ENCODE data around the gene MCU. TPM values are rescaled to one million over a fixed set of nuclear protein-coding genes. Genes with fewer than 3 reads are reported as not detected.
"Not testable (repeated sequence)": the region's sequence is repeated elsewhere in the genome, so short reads cannot be mapped to it uniquely, and the experiment has no call there.

MCU gene
- total and polyA plus RNA-seq, 7 experiments from 2014 or later: 4.8 to 14.3 (median 10.7) TPM

GRCh38 chr10:72685264-72685921, 6.5 kb upstream of the MCU start:
- Histone ChIP-seq H3K9me3 (ENCODE audit: control insufficient read depth in 2 of 3, low read length in 3 of 3) (no peaks in the 10 kb centered on the region), H3K36me3 (ENCODE audit: control insufficient read depth in 2 of 3, insufficient read depth in 3 of 3, low read length in 3 of 3) (no peaks in the 10 kb centered on the region), H3K27me3 (ENCODE audit: control insufficient read depth in 2 of 2, insufficient read depth in 2 of 2, low read length in 2 of 2) (no peaks in the 10 kb centered on the region), H3K27ac (ENCODE audit: low read depth, low read length) (no peak overlapping the region), H3K4me1 (ENCODE audit: control insufficient read depth in 2 of 2, insufficient read depth in 2 of 2, low read length in 2 of 2) (no peaks in the 10 kb centered on the region), H3K4me3 (ENCODE audit: low read length) (no peak overlapping the region)
- no peak overlapping the region for H3K27ac Mint-ChIP-seq
- H3K4me1 Mint-ChIP-seq: peaks cover 0 to 3% (median 0%) of the 10 kb centered on the region in 7 donors
- POLR2A ChIA-PET: no interaction called here
- ATAC-seq: no peak
- H3K4me3 Mint-ChIP-seq: no peak overlapping the region
- no peak for DNase-seq
- CTCF ChIA-PET: interaction anchor here (0.6 kb wide), 1 partner anchor 116 kb away, joined by 3 read pairs; no protein-coding TSS in a partner anchor
- intact Hi-C loops (cut with micrococcal nuclease): no loop called here
- peaks cover 0 to 16% (median 0%) of the 10 kb centered on the region in 5 donors for H3K27me3 Mint-ChIP-seq
- H3K9me3 Mint-ChIP-seq: no peaks in the 10 kb centered on the region
- H3K36me3 Mint-ChIP-seq: peaks cover 0 to 4% (median 0%) of the 10 kb centered on the region in 5 donors

GRCh38 chr10:72686430-72686829, 5.5 kb upstream of the MCU start:
- H3K36me3 Mint-ChIP-seq; H3K4me1 Mint-ChIP-seq; POLR2A ChIA-PET; ATAC-seq; H3K27ac ChIP-seq (ENCODE audit: low read depth, low read length); intact Hi-C loops (cut with micrococcal nuclease); H3K4me3 Mint-ChIP-seq; H3K4me3 ChIP-seq (ENCODE audit: low read length); H3K36me3 ChIP-seq (ENCODE audit: control insufficient read depth in 2 of 3, insufficient read depth in 3 of 3, low read length in 3 of 3); CTCF ChIA-PET; H3K4me1 ChIP-seq (ENCODE audit: control insufficient read depth in 2 of 2, insufficient read depth in 2 of 2, low read length in 2 of 2); H3K9me3 Mint-ChIP-seq; H3K9me3 ChIP-seq (ENCODE audit: control insufficient read depth in 2 of 3, low read length in 3 of 3); H3K27me3 ChIP-seq (ENCODE audit: control insufficient read depth in 2 of 2, insufficient read depth in 2 of 2, low read length in 2 of 2); H3K27ac Mint-ChIP-seq; DNase-seq: not testable (repeated sequence)
- H3K27me3 Mint-ChIP-seq: peaks cover 0 to 16% (median 0%) of the 10 kb centered on the region in 5 donors

DNA sequence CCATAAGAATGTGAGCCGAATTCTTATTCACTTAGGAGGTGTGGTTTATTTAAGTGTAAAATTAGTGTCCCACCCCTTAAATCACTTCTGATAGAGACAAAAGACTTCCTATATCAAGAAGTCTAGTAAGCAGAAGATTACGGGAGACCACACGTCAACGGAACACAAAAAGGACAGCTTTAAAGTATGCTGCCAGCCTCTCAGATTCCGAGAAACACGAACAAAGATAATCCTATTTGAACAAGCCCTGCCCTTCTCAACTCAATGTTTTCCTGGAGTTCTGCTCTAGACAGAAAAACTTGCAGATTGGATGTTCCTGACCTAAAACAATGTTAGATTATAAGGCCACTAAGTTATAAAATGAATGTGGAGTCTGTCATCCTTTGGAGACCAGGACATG, 4.9 kb upstream of the MCU start:
- Histone ChIP-seq H3K36me3 (ENCODE audit: control insufficient read depth in 2 of 3, insufficient read depth in 3 of 3, low read length in 3 of 3) (no peaks in the 10 kb centered on the region), H3K27ac (ENCODE audit: low read depth, low read length) (no peak overlapping the region), H3K27me3 (ENCODE audit: control insufficient read depth in 2 of 2, insufficient read depth in 2 of 2, low read length in 2 of 2) (no peaks in the 10 kb centered on the region), H3K9me3 (ENCODE audit: control insufficient read depth in 2 of 3, low read length in 3 of 3) (no peaks in the 10 kb centered on the region), H3K4me1 (ENCODE audit: control insufficient read depth in 2 of 2, insufficient read depth in 2 of 2, low read length in 2 of 2) (peaks cover 0 to 3% of the 10 kb centered on the region in 2 donors), H3K4me3 (ENCODE audit: low read length) (no peak overlapping the region)
- H3K9me3 Mint-ChIP-seq: no peaks in the 10 kb centered on the region
- H3K4me1 Mint-ChIP-seq: peaks cover 0 to 10% (median 6%) of the 10 kb centered on the region in 7 donors
- peaks cover 0 to 16% (median 0%) of the 10 kb centered on the region in 5 donors for H3K27me3 Mint-ChIP-seq
- ATAC-seq (no peak), DNase-seq (no peak)
- intact Hi-C loops (cut with micrococcal nuclease): no loop called here
- H3K4me3 Mint-ChIP-seq: no peak overlapping the region
- ChIA-PET CTCF (no interaction called here), POLR2A (no interaction called here)
- no peak overlapping the region for H3K27ac Mint-ChIP-seq
- H3K36me3 Mint-ChIP-seq: peaks cover 0 to 4% (median 0%) of the 10 kb centered on the region in 5 donors

GRCh38 chr10:72688208-72688651, 3.7 kb upstream of the MCU start:
- CTCF ChIA-PET: interaction anchor here (0.7 kb wide), 1 partner anchor 46 kb away, joined by 4 read pairs; no protein-coding TSS in a partner anchor
- POLR2A ChIA-PET: no interaction called here
- Mint-ChIP-seq H3K27me3 (peaks cover 0 to 16% (median 0%) of the 10 kb centered on the region in 5 donors), H3K9me3 (no peaks in the 10 kb centered on the region), H3K27ac (no peak overlapping the region), H3K4me1 (peaks cover 8 to 15% (median 11%) of the 10 kb centered on the region in 7 donors), H3K36me3 (peaks cover 0 to 4% (median 0%) of the 10 kb centered on the region in 5 donors), H3K4me3 (no peak overlapping the region)
- Histone ChIP-seq H3K9me3 (ENCODE audit: control insufficient read depth in 2 of 3, low read length in 3 of 3) (no peaks in the 10 kb centered on the region), H3K27ac (ENCODE audit: low read depth, low read length) (no peak overlapping the region), H3K4me1 (ENCODE audit: control insufficient read depth in 2 of 2, insufficient read depth in 2 of 2, low read length in 2 of 2) (peaks cover 3 to 9% of the 10 kb centered on the region in 2 donors), H3K36me3 (ENCODE audit: control insufficient read depth in 2 of 3, insufficient read depth in 3 of 3, low read length in 3 of 3) (peaks cover 0 to 3% (median 0%) of the 10 kb centered on the region in 3 experiments), H3K4me3 (ENCODE audit: low read length) (no peak overlapping the region), H3K27me3 (ENCODE audit: control insufficient read depth in 2 of 2, insufficient read depth in 2 of 2, low read length in 2 of 2) (no peaks in the 10 kb centered on the region)
- DNase-seq (no peak), ATAC-seq (no peak)
- intact Hi-C loops (cut with micrococcal nuclease): no loop called here

GRCh38 chr10:72689660-72690059, 2.3 kb upstream of the MCU start:
- ChIA-PET CTCF (no interaction called here), POLR2A (no interaction called here)
- H3K4me1 ChIP-seq (ENCODE audit: control insufficient read depth in 2 of 2, insufficient read depth in 2 of 2, low read length in 2 of 2): peaks cover 11 to 12% of the 10 kb centered on the region in 2 donors
- no peaks in the 10 kb centered on the region for H3K9me3 ChIP-seq (ENCODE audit: control insufficient read depth in 2 of 3, low read length in 3 of 3)
- H3K4me3 ChIP-seq (ENCODE audit: low read length): no peak overlapping the region
- H3K27ac ChIP-seq (ENCODE audit: low read depth, low read length): no peak overlapping the region
- peak overlapping the region in 1 of 9 donors; percentile 20 for H3K27ac Mint-ChIP-seq
- H3K36me3 Mint-ChIP-seq: peaks cover 0 to 4% (median 0%) of the 10 kb centered on the region in 5 donors
- intact Hi-C loops (cut with micrococcal nuclease): loop anchor here (5.0 kb wide), 3 partner anchors 127 to 558 kb away; partner anchors contain the start of genes DDIT4 (in 1 of the 2) and DNAJC9 (in 1 of the 2)
- no peak for ATAC-seq
- peaks cover 9 to 28% (median 25%) of the 10 kb centered on the region in 7 donors for H3K4me1 Mint-ChIP-seq
- H3K27me3 Mint-ChIP-seq: peaks cover 0 to 11% (median 0%) of the 10 kb centered on the region in 5 donors
- H3K4me3 Mint-ChIP-seq: no peak overlapping the region
- no peak for DNase-seq
- no peaks in the 10 kb centered on the region for H3K27me3 ChIP-seq (ENCODE audit: control insufficient read depth in 2 of 2, insufficient read depth in 2 of 2, low read length in 2 of 2)
- peaks cover 0 to 3% (median 0%) of the 10 kb centered on the region in 3 experiments for H3K36me3 ChIP-seq (ENCODE audit: control insufficient read depth in 2 of 3, insufficient read depth in 3 of 3, low read length in 3 of 3)
- no peaks in the 10 kb centered on the region for H3K9me3 Mint-ChIP-seq

DNA sequence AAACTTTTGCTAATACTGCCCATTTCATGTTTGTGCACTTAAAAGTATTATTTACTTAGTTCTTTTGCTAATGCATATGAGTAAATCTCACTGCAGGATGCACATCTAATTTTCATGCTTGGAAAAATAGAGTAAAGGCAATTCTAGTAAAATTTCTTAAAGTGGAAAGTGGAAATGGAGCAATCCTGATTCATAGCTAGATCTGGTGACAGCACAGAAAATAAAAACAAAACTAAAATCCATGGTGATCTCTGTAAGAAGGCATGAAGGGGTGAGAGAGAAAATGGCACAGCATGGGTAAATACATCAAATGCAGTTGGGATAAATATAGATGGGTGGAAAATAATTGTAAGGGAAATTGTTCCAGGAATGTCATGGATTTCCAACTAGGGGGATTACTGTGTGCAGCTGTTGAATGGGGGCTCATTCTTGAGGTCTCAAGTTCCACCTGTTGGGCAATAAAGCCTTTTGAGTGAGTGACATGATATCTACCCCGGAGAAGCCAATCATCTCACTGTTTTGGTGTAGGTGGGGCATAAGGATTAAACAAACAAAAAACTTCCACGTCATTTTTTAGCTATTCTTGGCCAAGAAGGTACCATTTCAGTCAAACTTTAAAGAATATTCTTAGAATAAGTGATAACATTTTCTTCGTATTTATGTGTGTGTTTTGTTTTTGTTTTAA, 1.7 kb upstream of the MCU start:
- Mint-ChIP-seq H3K9me3 (no peaks in the 10 kb centered on the region), H3K27ac (peak overlapping the region in 1 of 9 donors; percentile 20), H3K4me1 (peaks cover 9 to 34% (median 30%) of the 10 kb centered on the region in 7 donors), H3K27me3 (peaks cover 0 to 11% (median 0%) of the 10 kb centered on the region in 5 donors), H3K4me3 (peak overlapping the region in 8 of 10 donors; percentile 2 to 22 (median 10)), H3K36me3 (peaks cover 0 to 4% (median 0%) of the 10 kb centered on the region in 5 donors)
- peaks cover 0 to 3% (median 0%) of the 10 kb centered on the region in 3 experiments for H3K36me3 ChIP-seq (ENCODE audit: control insufficient read depth in 2 of 3, insufficient read depth in 3 of 3, low read length in 3 of 3)
- no peak overlapping the region for H3K4me3 ChIP-seq (ENCODE audit: low read length)
- no peaks in the 10 kb centered on the region for H3K9me3 ChIP-seq (ENCODE audit: control insufficient read depth in 2 of 3, low read length in 3 of 3)
- peaks cover 11 to 12% of the 10 kb centered on the region in 2 donors for H3K4me1 ChIP-seq (ENCODE audit: control insufficient read depth in 2 of 2, insufficient read depth in 2 of 2, low read length in 2 of 2)
- intact Hi-C loops (cut with micrococcal nuclease): loop anchor here (5.0 kb wide), 3 partner anchors 128 to 557 kb away; partner anchors contain the start of genes DDIT4 (in 1 of the 2) and DNAJC9 (in 1 of the 2)
- ATAC-seq (no peak), DNase-seq (no peak)
- POLR2A ChIA-PET: no interaction called here
- H3K27me3 ChIP-seq (ENCODE audit: control insufficient read depth in 2 of 2, insufficient read depth in 2 of 2, low read length in 2 of 2): no peaks in the 10 kb centered on the region
- no peak overlapping the region for H3K27ac ChIP-seq (ENCODE audit: low read depth, low read length)
- CTCF ChIA-PET: interaction anchor here (0.6 kb wide), 1 partner anchor 263 kb away, joined by 3 read pairs; no protein-coding TSS in a partner anchor

Data from naive thymus-derived CD4-positive, alpha-beta T cell (primary cell).